22Rv1 (cell line): Measurements from ENCODE around the gene GALNT18.

ENCODE experiments used
- CTCF ChIP-seq: fragments of 450-650 bp; IDR thresholded peaks from 2 replicates; pipeline ENCODE4 v1.5.1; 2017; ENCODE audit warnings: mild to moderate bottlenecking
- ZFX ChIP-seq: fragments of 450-650 bp; IDR thresholded peaks from 2 replicates; pipeline ENCODE4 v1.6.1; 2017; ENCODE audit warnings: antibody characterized with exemption, borderline replicate concordance

GRCh38 chr11:11602011-11602410, 19.8 kb downstream of the GALNT18 start:
- TF ChIP-seq CTCF: no peak
- TF ChIP-seq ZFX: no peak
